KBM-7 (cell line): ENCODE results near the gene GCK.
A peak's percentile ranks its signal among the peaks of the same experiment; 100 is the strongest.
"Not testable (repeated sequence)": the region's sequence is repeated elsewhere in the genome, so short reads cannot be mapped to it uniquely, and the experiment has no call there.

Experiments used
- DNase-seq: peaks from one replicate; pipeline ENCODE4 v3.0.0-alpha.2; 2015
- in situ Hi-C: fragments of 300-500 bp; cut with MboI; formaldehyde crosslinking; loops from 2 replicates; pipeline ENCODE4 v1.14.3; 2020; ENCODE audit warnings: low sequenced_read_pairs, low pct_unique_long_range_greater_than_20kb, mixed read lengths

Gene GCK

DNA sequence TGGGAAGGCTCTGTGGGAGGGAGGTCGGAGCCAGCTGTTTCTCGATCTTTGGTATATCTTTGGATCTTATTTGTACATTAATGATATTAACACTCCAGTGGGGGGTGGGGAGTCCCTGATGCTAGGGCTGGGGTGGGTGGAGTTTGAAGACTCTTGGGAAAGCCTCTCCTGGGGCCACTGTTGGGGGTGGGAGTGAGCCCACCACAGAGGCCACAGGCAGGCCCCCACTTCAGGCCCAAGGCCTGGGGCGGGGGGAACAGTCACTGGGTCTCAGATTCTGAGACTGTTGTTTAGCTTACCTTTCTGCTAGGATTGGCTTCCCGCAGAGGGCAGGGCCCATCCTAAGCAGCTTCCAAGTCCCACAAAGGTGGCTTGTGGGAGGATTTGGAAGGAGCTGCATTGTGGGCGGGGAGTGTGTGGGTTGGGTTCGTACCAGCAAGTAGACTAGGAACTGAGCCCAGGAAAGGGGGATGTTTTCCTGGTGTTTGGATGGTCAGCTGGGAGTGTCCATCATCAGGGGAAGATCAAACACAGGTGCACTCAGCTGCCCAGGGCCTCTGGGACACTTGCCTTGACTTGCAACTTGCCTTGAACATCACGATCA is 23.4 kb upstream of the GCK start:
- in situ Hi-C loops, result no loop called here
- no peak for DNase-seq

DNA sequence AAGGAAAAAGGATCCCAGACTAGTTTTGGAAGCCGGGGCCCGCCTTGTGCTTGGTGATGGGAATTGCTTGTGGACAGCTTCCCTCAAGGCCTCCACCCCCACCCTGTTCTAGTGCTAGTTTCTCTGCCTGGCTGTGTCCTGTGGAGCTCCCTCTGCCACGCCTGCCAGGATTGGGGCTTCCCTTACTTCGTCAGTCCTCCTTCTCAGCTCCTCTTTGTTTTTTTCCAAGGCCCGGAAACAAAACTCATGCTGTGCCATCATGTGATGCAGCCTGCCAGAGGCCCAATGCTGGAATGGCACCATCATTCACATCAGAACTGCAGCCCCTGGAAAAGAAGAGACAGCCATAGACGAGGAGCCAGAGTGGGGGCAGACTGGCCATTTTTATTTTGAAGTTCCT is 22.8 kb upstream of the GCK start:
- in situ Hi-C loops, result no loop called here
- DNase-seq, result no peak

DNA sequence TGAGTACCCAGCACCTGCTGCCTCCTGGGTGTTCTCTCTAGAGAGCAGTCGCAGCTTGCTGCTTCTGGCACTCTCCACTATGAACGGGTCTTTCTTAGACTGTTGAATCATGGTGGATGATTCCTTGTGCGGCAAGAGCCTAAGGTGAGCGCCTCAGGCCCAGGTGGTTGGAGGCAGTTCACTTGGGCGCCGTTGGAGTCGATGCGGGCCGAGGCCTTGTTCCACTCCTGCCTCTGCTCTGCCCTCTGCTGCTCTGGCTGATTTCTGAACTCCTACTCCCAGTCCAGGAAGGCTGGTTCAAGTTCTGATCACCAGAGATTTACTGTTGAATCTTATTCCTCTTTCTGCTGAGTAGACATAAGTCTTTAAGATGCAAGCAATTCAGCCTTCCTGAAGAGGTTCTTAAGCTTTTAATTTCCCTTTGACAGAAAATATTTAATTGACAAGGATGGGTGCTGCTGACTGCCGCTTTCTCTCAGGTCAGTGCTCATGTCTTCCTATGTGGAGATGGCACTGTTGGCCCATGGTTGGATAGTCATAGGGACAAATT is 22.0 kb upstream of the GCK start:
- in situ Hi-C loops, result no loop called here
- no peak for DNase-seq

DNA sequence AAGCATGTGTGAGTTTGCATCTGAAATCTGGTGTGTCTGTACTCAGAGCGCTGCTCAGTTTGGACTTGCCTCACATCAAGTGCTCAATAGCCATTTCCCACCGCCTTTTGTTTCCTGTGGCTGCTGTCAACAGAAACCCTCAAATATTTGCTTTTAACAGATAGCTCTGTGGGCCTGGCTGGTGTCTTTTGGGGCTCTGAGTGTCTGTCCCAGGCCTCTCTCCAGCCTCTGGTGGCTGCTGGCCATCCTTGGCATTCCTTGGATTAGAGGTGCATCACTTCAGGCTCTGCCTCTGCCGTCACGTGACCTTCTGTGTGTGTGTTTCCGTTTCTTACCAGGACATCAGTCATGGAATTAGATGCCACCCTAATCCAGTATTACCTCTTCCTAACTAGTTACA is 20.9 kb upstream of the GCK start:
- DNase-seq, result no peak
- in situ Hi-C loops, result no loop called here

- in situ Hi-C loops, result no loop called here
- no peak for DNase-seq
These were observed 18.8 kb upstream of the GCK start for GRCh38 chr7:44208085-44208484.

DNA sequence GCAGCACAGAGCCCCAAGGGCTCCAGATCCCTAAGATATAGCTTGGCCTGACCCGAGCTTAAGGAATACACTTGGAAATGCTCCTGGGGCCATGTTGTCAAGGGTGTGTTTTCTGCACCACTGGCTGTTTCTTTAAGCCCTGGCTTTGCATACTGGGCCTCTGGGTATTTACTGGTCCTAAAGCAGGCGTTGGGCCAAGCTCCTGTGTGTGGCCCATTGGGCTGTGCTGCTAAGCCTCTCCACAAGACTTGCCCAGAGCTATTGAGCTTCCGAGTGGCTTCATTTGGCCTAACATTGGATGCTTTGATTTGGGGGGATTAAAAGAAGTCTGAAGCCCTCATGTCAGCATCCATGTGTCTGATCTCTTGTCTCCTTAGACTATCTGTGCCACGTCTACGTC is 16.8 kb upstream of the GCK start:
- DNase-seq, result no peak
- in situ Hi-C loops, result no loop called here

DNA sequence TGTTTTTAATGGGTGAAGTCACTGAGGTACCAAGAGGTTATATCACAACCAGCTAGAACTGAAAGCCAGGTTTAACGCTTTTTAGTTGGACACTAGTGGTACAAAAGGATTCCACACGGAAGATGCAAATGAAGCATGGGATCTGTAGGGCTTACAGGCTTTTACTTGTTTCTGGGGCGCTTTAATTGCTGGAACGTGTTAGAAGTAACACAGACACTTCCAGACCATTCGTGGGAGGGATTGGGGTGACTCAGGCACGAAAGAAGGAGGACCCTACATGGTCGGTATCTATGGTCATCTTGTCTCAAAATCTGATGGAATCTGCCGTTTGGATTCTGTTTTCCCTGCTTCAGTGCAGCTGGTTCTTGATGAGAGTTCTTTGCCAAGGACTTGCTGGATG is 12.6 kb upstream of the GCK start:
- in situ Hi-C loops, result no loop called here

DNA sequence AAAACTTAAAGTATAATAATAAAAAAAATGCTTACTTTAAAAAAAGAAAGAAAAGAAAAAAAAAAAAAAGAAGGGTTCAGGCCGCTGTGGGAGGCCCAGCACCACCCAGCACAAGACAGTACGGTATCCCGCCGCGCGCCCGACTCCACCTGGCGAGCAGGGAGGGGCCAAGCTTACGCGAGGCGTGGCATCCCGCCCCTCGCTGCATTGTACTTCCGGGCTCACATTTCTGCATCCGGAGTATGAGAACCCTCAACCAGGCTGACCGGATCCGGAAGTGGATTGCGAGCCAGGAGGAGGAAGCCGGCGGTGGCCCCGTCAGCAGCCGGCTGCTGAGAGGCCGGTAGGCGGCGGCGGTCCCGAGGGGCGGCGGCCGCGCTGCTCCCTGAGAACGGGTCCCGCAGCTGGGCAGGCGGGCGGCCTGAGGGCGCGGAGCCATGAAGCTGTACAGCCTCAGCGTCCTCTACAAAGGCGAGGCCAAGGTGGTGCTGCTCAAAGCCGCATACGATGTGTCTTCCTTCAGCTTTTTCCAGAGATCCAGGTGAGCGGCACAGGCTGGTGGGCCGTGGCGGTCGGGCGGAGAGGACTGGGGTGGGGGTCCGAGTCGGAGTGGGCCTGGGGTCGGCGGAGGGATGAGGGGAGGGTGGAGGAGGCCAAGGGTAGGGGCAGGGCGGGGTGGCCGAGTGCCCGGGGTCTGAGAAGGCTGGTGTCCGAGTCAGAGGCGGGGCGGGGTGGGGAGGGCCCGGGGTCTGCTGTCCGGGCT is 11.6 kb upstream of the GCK start, which contains the start of gene YKT6:
Gene YKT6 (plus strand): TSS at position 280 of the 763 bp plus-strand sequence. CDS start 158 bp downstream, at position 438.
- in situ Hi-C loops, result no loop called here
- DNase-seq, result peak; percentile 97

More for the DNA sequence above, 12.6 kb upstream of the GCK start:
- no peak for DNase-seq

DNA sequence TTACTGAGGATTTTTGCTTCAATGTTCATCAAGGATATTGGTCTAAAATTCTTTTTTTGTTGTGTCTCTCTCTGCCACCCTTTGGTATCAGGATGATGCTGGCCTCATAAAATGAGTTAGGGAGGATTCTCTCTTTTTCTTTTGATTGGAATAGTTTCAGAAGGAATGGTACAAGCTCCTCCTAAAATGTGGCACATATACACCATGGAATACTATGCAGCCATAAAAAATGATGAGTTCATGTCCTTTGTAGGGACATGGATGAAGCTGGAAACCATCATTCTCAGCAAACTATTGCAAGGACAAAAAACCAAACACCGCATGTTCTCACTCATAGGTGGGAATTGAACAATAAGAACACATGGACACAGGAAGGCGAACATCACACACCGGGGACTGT is 10.9 kb upstream of the GCK start:
- DNase-seq, in situ Hi-C loops: not testable (repeated sequence)

DNA sequence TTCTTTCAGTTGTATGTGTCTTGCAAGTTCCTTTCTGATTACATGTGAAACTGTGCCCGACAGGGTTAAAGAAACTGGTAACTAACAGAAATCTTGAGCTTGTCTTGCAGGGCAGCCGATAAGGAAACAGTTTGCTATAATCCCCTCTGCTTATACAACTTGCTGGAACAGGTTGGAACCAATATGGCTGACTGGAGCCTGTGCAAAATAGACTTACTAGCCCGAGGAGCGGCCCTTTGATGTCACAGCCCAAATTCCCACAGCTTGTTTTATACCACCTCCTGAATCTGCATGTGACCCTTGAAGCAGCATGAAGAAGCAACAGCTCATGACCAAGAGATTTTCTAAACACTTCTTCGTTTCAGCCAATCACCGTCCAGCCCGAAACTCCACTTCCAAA is 8.2 kb upstream of the GCK start:
- no peak for DNase-seq
- in situ Hi-C loops, result no loop called here

DNA sequence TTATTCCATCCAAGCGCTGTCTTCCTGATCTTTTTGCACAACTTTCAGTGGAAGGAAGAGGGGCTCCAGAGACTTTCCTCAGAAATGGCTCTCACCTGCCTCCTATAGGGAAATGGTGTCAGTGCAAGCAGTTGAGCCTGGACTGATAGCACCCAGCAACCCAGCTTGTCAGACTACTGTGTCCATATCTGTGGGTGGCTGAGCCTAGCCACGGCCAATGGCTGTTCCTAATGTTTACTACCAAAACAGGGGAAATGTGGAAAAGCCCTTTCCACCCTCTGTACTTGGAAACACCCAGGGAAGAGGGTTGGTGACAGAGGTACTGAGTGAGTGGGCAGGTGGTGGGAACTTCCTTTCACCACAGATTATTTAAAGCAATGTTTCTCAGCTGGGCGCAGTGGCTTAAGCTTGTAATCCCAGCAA is 7.2 kb upstream of the GCK start:
- DNase-seq, result peak; percentile 62
- in situ Hi-C loops, result no loop called here

DNA sequence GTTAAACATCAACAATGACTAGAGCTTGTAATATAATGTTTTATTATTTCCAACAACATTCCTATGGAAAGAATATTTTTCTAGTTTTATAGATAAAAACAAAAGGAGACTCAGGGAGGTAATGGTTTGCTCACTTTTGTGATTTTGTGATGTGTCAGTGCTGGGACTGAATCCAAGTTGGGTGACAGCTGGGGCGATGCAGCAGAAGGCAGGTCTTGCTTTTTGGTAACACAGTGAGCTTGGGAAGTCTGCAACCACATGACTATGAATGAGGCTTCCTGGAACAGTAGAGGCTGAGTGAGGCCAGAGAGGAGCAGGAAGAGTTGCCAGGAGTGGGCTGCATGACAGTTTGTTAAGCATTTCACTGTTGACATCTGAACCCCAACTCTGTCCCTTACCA is 6.7 kb upstream of the GCK start:
- no peak for DNase-seq
- in situ Hi-C loops, result no loop called here

GRCh38 chr7:44194562-44195145 is 5.4 kb upstream of the GCK start:
- DNase-seq, result no peak
- in situ Hi-C loops, result no loop called here

- in situ Hi-C loops, result no loop called here
- no peak for DNase-seq
These were observed 4.8 kb upstream of the GCK start for GRCh38 chr7:44194069-44194468.

- DNase-seq, result no peak
- in situ Hi-C loops, result no loop called here
These were observed 4.0 kb upstream of the GCK start for GRCh38 chr7:44193011-44193802.

DNA sequence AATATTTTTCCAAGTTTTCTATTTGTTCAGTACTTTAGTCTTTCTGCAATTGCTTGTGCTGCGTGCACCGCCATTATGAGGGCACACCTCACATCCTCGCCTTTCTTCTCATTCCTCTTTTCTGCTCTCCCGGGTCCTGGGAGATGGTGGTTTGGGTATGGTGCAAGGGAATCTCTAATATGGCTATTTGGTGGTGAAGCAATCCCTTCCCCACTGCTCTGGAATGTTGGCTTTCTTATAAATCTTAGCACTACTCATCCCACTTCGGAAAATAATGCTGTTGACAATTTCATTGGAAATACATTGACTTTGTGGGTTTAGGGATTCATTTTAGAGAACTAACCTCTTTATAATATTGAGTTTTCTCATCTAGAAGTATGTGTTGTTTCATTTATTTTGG is 1.9 kb upstream of the GCK start:
- DNase-seq, result no peak

GRCh38 chr7:44189993-44190872 is 994 bp upstream of the GCK start:
- in situ Hi-C loops, result no loop called here
- DNase-seq, result no peak

More for the DNA sequence above, 1.9 kb upstream of the GCK start:
- in situ Hi-C loops, result no loop called here

DNA sequence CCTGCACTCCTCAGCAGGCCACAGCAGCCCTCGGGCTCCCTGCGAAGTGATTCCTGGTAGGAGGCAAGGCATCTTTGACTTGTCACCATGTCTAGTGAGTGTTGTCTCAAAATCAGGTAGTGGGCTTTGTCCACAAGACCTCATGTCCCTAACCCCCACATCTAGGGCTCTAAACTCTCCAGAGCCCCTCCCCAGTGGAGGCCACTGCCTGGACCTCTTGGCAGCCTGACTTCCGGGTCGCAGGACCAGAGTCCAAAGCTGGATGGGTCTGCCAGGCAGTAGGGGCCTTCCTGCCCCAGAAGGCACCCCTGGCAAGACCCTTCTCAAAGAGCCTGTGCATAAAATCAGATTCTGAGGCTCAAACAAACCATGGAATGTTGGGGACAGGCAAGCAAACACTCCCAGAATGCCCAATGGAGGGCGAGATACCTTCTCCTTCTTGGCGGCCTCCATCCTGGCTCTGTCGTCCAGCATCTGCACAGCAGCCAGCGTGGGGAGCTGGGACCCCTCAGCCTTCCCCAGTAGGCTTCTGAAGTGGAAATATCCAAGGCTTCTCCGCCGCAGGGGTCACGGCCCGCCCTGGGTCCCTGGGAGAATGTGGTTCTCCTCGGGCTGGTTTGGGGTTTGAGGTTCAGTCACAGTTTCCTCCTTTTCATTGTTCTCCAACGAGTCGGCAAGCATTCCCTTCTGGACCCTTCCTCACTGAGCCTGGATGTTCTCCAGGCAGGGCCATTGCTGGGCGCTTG is 586 bp downstream of the GCK start:
- in situ Hi-C loops, result no loop called here
- DNase-seq, result no peak
